GM19099 (cell line): Measurements from ENCODE around the gene LDHAL6B.

Experiments used
- POLR2A ChIP-seq: IDR thresholded peaks from 3 replicates; pipeline ENCODE4 v1.6.1; 2011; ENCODE audit warnings: low read depth; ENCODE audit not compliant: insufficient read length; ENCODE audit errors: extremely low read depth

LDHAL6B gene

DNA sequence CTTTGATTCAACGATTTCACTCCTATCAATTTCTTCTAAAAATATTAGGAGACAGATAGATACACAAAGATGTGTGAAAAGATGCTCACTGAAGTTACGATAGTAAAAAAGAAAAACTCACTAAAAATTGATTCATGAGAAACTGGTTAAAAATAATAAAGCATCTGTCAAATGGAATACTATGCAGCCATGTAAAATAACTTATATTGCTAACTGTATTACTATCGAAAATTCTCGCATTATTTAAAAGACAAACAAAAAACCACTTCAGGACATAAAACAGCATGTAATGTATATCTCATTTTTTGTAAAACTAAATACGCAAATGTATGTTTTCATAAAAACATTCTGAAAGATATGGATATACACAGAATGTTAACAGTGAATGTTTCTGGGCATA, 33.4 kb upstream of the LDHAL6B start:
- TF ChIP-seq POLR2A: no peak

DNA sequence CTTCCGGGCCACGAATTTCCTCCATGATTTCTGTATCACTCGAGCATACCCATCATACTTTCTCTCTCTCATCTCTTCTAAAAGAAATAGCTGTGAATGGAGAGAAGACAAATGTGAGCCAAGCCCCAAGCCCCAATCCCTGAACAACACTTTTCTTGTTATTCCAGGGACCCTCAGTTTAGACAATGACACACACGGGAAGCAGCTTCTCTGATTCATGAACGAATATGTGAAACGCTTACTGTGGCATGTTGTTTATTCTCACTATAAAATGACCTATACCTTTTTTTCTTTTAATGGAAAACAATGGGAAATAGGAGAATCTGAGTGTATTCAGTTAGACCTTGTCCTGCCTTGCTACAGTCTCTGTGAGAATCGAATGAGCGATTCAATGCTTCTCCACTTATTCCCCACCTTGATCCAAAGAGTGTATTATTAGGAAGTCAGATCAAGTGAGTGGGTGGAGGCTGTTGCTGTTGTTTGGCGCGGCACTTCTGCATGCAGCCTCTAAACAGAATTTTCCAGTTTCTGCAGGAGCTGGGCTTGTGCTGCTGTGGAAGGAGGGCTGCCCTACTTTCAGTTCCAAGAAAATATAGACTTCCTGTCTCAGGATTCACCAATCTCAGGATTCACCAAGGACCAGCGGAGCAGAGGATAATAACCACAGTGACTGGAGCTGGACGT, 32.4 kb upstream of the LDHAL6B start:
- no peak for TF ChIP-seq POLR2A

DNA sequence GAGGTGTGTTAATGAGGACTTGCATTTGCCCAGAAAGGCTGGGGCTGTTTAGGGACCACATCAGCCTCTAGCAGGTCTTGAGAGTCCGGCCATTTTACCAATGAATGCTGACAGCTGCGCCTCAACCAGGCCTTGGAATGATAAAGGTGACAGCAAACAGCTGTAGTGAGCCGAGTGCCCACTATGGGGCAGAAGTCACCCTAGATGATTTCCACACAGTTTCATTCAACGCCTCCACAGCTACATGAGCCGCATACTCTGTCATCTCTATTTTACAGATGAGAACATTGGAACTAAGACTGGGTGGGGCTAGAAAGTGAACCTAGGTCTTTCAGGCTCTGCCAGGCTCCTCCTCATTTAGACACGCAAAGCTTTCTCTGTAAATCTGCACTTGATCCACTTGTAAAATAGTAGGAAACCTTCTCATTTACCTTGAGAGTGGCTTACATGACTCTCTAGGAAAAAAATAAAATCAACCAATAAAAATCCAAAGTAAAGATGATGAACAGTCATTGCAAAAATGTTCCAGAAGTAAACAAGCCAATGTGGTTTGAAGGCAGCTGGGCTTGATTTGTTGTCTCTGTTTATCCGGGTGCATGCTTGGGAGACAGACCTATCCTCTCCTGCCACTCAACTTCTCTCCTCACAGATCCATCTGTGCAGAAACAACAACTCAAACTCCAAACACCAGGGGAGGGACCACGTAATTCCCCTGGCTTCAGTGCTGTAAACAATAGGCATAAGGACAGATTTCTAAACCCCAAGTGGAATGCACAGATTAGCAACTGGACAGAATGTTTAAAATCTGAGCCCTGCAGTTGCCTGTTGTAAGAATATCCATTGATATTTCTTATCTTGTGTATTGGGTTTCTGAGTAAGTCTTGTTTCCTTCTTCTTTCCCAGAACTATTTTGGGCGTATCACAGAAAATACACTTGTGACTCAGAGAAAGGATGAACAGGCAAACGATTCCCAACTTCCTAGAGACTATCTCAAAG, 31.5 kb upstream of the LDHAL6B start:
- no peak for TF ChIP-seq POLR2A

DNA sequence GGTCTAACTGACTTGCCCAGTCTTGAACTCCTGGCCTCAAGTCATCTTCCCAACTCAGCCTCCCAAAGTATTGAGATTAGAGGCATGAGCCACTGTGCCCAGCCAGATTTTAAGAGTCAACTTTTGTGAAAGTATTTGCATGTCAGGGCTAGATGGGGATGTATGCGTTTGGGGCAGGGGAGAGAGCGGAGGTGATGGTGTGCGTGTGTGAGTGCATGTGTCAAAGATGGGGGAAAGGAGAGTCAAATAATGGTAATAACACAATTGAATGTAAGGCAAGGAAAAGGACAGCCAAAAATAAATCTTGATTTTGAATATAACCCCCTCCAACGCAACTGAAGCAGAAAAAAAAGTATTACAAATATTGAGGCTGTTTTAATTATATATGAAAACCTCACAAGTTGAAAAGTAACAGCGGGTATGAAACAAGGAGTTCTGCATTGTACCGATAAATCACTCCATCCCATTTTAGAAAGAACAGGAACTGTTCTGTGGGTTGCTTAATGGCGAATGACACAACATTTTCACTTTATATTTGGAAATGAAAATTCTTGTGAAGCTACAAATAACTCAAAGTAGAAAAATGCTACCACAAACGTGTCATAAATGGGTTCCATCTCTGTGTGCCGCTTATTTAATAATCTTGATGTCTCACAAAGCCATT, 29.9 kb upstream of the LDHAL6B start:
- no peak for TF ChIP-seq POLR2A

DNA sequence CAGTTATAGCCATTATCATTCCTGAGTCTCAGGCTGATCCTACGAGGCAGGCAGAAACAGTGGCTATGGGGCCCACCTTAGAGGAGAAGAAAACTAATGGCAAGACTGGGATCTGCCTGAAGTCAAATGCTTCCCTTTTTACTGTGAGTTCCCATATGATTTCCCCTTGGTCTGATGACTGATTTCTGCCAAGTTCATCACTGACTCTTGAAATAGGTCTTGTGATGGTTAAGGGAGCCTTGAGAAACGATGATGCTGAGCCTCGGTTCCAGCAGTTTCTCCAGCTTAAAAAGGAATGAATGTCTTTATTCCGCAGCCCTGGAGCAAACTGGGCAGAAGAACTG, 29.4 kb upstream of the LDHAL6B start:
- no peak for TF ChIP-seq POLR2A

GRCh38 chr15:59178151-59178695, 28.4 kb upstream of the LDHAL6B start:
- no peak for TF ChIP-seq POLR2A

DNA sequence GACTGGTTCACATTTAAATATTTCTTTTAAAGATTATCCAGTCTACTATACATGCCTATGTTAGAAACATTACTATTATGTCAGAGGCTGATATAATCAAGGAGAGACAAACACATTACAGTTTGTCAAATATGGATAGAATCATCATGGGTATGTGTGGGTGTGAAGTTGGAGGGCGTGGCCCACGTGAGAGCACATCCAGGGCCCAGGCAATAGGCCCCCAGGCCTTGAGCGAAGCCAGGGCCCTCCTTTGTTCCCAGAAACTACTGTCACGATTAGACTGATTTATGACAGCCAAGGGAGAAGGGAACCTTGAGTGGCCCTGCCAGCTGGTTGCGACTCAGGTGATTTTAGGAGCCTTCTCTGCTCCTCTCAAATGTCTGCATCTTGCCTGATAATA, 26.9 kb upstream of the LDHAL6B start:
- no peak for TF ChIP-seq POLR2A

- TF ChIP-seq POLR2A: no peak
Observed at GRCh38 chr15:59180945-59181600, 25.6 kb upstream of the LDHAL6B start.

GRCh38 chr15:59185725-59186124, 20.9 kb upstream of the LDHAL6B start:
- TF ChIP-seq POLR2A: no peak

DNA sequence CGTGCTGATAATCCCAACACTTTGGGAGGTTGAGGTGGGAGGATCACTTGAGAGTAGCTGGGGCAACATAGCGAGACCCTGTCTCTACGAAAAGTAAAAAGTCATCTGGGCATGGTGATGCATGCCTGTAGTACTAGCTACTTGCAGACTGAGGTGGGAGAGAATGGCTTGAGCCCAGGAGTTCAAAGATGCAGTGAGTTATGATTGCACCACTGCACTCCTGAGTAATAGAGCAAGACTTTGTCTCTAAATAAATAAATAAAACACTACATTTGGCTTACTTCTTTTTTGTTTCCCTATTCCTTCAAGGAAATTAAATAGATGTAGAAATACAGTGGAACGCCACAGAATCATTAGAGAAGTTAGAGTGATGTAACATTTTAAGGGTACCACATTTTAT, 20.1 kb upstream of the LDHAL6B start:
- TF ChIP-seq POLR2A: no peak

GRCh38 chr15:59189241-59189640, 17.4 kb upstream of the LDHAL6B start:
- TF ChIP-seq POLR2A: no peak

- no peak for TF ChIP-seq POLR2A
Observed at GRCh38 chr15:59190291-59190690, 16.4 kb upstream of the LDHAL6B start.

GRCh38 chr15:59191855-59192237, 14.8 kb upstream of the LDHAL6B start:
- TF ChIP-seq POLR2A: no peak

DNA sequence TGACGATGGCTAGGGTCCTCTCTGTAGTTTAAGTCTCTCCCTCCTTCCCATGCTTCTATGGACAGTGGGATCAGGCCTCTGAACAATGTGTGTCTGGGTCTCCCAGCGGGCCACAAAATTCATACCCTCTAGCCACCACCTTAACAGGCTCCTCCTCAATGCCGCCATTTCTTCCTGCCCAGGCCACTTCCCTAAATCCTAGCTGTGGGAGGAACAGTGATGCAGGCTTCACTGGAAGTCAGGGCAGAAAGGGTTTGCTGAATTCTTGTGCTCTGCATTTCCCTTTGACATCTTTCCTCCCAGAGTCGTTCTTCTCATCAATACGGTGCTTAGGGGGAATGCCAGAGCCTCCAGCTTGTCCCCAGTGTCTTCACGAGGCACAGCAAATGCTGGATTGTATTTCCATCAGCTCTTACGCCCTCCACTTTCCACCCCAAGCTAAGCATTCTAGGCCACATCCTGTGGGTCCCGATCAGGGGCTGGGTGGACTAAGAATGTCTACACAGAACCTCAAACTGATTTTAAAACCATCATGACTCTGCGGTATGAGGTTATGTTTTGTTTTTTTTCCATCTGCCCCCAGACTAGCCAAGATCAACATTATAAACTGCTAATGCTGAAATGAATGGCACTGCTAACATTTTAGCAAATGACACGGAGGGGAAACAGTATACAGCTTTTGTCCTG, 11.9 kb upstream of the LDHAL6B start:
- no peak for TF ChIP-seq POLR2A
